HepG2 (cell line): Measurements from ENCODE around the gene TMTC1. TPM values are rescaled to one million over a fixed set of nuclear protein-coding genes. Genes with fewer than 3 reads are reported as not detected.

Source experiments
- ESRRA ChIP-seq: sonication (generic); formaldehyde crosslinking; IDR thresholded peaks from 2 replicates; pipeline ENCODE4 v1.5.1; 2020; ENCODE audit warnings: mild to moderate bottlenecking, low read depth, missing genetic modification reagents
- RFXANK ChIP-seq: IDR thresholded peaks from 2 replicates; pipeline ENCODE4 v1.6.1; 2016
- ZNF326 ChIP-seq: sonication (generic); formaldehyde crosslinking; IDR thresholded peaks from 2 replicates; pipeline ENCODE4 v1.4.0; 2020; ENCODE audit warnings: missing genetic modification reagents, borderline replicate concordance
- polyA plus RNA-seq, 8 experiments: library from polyadenylated mRNA; depleted of rRNA in 3 of 8; stranded (reverse) in 7 of 8; unstranded in 1 of 8; fragments of >200 nt; fragmentation: Illumina TruSeq in 4 of 8; extraction: Trizol in 4 of 8; gene quantifications; 2 replicates each; pipeline versions ENCODE4 v1.2.1 to v1.2.3, GENCODE V29; 2011 to 2016; ENCODE audit warnings: low read depth in 4 of 8, missing spikeins in 1 of 8, mixed read lengths in 1 of 8; ENCODE audit not compliant: insufficient read depth in 1 of 8
- total RNA-seq, 5 experiments: library from RNA; depleted of rRNA; stranded (reverse); fragments of >200 nt; fragmentation: Illumina TruSeq; extraction: Trizol; gene quantifications; 2 replicates each; pipeline ENCODE4 v1.2.3, GENCODE V29; 2016; ENCODE audit warnings: low read depth in 1 of 5
- TF ChIP-seq, protein P1 (sequence below), 2 experiments: fragments of 450-650 bp in 1 of 2; sonication (generic) in 1 of 2; formaldehyde crosslinking in 1 of 2; IDR thresholded peaks; 2 replicates each; pipeline versions ENCODE4 v1.6.1 to v1.8.0; 2016 to 2022; ENCODE audit warnings: antibody characterized with exemption in 1 of 2, mild to moderate bottlenecking in 1 of 2, missing genetic modification reagents in 1 of 2
- TF ChIP-seq, protein P2 (sequence below): sonication (generic); formaldehyde crosslinking; IDR thresholded peaks from 2 replicates; pipeline ENCODE4 v1.4.0; 2020; ENCODE audit warnings: missing genetic modification reagents

Gene TMTC1
- total and polyA plus RNA-seq, 2 of the 13 experiments (the other 11 are each of a cell fraction or from before 2014, with no cell fraction given), result 0.69 to 1.8 TPM

DNA sequence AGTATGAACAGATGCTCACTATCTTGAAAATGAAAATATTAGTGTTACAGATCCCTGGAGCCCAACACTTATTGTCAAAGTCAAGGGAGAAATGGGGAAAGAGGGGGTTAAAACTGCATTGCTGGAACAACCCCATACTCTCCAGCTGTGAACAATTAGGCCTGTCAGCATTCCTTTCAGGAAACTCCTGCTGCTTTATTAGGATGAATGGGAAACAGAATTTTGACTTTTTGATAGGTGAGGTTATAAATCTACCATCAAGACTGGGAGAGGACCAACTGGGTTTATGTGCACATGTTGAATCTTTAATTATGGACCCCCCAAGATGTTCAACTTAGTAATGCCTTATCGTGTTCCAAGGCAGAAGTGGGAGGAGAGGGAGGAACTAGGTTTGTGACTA lies 85.0 kb downstream of the TMTC1 start (continued):
- TF ChIP-seq, protein P1, sequence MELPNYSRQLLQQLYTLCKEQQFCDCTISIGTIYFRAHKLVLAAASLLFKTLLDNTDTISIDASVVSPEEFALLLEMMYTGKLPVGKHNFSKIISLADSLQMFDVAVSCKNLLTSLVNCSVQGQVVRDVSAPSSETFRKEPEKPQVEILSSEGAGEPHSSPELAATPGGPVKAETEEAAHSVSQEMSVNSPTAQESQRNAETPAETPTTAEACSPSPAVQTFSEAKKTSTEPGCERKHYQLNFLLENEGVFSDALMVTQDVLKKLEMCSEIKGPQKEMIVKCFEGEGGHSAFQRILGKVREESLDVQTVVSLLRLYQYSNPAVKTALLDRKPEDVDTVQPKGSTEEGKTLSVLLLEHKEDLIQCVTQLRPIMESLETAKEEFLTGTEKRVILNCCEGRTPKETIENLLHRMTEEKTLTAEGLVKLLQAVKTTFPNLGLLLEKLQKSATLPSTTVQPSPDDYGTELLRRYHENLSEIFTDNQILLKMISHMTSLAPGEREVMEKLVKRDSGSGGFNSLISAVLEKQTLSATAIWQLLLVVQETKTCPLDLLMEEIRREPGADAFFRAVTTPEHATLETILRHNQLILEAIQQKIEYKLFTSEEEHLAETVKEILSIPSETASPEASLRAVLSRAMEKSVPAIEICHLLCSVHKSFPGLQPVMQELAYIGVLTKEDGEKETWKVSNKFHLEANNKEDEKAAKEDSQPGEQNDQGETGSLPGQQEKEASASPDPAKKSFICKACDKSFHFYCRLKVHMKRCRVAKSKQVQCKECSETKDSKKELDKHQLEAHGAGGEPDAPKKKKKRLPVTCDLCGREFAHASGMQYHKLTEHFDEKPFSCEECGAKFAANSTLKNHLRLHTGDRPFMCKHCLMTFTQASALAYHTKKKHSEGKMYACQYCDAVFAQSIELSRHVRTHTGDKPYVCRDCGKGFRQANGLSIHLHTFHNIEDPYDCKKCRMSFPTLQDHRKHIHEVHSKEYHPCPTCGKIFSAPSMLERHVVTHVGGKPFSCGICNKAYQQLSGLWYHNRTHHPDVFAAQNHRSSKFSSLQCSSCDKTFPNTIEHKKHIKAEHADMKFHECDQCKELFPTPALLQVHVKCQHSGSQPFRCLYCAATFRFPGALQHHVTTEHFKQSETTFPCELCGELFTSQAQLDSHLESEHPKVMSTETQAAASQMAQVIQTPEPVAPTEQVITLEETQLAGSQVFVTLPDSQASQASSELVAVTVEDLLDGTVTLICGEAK (IDR thresholded peaks at IDR 0.05), result no peak
- TF ChIP-seq, protein P1 (CRISPR knock-in tag; IDR thresholded peaks at IDR 0.05), result no peak
- TF ChIP-seq ZNF326 (CRISPR knock-in tag) (no peak), RFXANK (CRISPR knock-in tag) (no peak), ESRRA (CRISPR knock-in tag) (no peak)
- TF ChIP-seq, protein P2, sequence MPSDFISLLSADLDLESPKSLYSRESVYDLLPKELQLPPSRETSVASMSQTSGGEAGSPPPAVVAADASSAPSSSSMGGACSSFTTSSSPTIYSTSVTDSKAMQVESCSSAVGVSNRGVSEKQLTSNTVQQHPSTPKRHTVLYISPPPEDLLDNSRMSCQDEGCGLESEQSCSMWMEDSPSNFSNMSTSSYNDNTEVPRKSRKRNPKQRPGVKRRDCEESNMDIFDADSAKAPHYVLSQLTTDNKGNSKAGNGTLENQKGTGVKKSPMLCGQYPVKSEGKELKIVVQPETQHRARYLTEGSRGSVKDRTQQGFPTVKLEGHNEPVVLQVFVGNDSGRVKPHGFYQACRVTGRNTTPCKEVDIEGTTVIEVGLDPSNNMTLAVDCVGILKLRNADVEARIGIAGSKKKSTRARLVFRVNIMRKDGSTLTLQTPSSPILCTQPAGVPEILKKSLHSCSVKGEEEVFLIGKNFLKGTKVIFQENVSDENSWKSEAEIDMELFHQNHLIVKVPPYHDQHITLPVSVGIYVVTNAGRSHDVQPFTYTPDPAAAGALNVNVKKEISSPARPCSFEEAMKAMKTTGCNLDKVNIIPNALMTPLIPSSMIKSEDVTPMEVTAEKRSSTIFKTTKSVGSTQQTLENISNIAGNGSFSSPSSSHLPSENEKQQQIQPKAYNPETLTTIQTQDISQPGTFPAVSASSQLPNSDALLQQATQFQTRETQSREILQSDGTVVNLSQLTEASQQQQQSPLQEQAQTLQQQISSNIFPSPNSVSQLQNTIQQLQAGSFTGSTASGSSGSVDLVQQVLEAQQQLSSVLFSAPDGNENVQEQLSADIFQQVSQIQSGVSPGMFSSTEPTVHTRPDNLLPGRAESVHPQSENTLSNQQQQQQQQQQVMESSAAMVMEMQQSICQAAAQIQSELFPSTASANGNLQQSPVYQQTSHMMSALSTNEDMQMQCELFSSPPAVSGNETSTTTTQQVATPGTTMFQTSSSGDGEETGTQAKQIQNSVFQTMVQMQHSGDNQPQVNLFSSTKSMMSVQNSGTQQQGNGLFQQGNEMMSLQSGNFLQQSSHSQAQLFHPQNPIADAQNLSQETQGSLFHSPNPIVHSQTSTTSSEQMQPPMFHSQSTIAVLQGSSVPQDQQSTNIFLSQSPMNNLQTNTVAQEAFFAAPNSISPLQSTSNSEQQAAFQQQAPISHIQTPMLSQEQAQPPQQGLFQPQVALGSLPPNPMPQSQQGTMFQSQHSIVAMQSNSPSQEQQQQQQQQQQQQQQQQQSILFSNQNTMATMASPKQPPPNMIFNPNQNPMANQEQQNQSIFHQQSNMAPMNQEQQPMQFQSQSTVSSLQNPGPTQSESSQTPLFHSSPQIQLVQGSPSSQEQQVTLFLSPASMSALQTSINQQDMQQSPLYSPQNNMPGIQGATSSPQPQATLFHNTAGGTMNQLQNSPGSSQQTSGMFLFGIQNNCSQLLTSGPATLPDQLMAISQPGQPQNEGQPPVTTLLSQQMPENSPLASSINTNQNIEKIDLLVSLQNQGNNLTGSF (CRISPR knock-in tag), result no peak
